AG09319 (cell line): Measurements from ENCODE around the gene DKK3.

Source experiments
- DNase-seq: peaks from one replicate; pipeline ENCODE4 v3.0.0-alpha.2; 2010; ENCODE audit warnings: low read depth; ENCODE audit errors: extremely low read depth
- CTCF ChIP-seq: IDR thresholded peaks from 2 replicates; pipeline ENCODE4 v1.5.1; 2011; ENCODE audit warnings: low read depth, mild to moderate bottlenecking, inconsistent platforms, low read length, moderate library complexity

DKK3 gene

GRCh38 chr11:11946180-11946579 is 62.2 kb downstream of the DKK3 start:
- no peak for DNase-seq

GRCh38 chr11:11944444-11944843 is 64.0 kb downstream of the DKK3 start:
- DNase-seq: no peak
- TF ChIP-seq CTCF: no peak

More at GRCh38 chr11:11946180-11946579, 62.2 kb downstream of the DKK3 start:
- no peak for TF ChIP-seq CTCF

GRCh38 chr11:11942668-11943067 is 65.8 kb downstream of the DKK3 start:
- no peak for TF ChIP-seq CTCF
- DNase-seq: no peak

GRCh38 chr11:11940551-11940950 is 67.9 kb downstream of the DKK3 start:
- DNase-seq: no peak
- no peak for TF ChIP-seq CTCF

GRCh38 chr11:11937957-11938356 is 70.5 kb downstream of the DKK3 start:
- TF ChIP-seq CTCF: no peak
- no peak for DNase-seq

- TF ChIP-seq CTCF: no peak
- no peak for DNase-seq
Observed at GRCh38 chr11:11937433-11937832, 71.0 kb downstream of the DKK3 start.

GRCh38 chr11:11935536-11935935 is 72.9 kb downstream of the DKK3 start:
- no peak for TF ChIP-seq CTCF
- no peak for DNase-seq
